HG03280 (cell line): Measurements from ENCODE around the gene BRD1.
A peak's percentile ranks its signal among the peaks of the same experiment; 100 is the strongest.

ENCODE experiments used
- ATAC-seq: cut with Tn5 transposase; IDR thresholded peaks from one replicate; pipeline ENCODE4 v1.9.1; 2021; ENCODE audit warnings: mild to moderate bottlenecking, moderate library complexity; ENCODE audit not compliant: unreplicated experiment

Gene BRD1

DNA sequence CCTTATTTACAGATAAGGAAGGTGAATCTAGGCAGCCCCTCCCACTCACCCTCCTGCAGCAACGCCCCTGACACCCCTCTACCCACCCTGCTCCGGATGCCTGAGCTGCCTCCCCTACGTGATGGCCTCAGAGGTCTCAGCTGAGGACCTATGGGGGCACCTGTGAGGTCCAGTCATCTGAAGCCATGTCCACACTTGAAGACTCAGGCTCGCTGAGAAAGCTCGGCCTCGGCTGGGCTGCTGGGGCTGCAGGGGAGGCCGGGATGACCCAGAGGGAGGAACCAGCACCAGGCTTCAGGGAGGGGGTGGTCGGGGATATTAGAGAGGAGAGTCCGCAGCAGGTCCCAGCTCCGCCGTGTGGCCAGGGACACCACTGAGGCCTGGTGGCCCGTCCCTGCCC, 92.8 kb downstream of the BRD1 start:
- ATAC-seq: no peak

DNA sequence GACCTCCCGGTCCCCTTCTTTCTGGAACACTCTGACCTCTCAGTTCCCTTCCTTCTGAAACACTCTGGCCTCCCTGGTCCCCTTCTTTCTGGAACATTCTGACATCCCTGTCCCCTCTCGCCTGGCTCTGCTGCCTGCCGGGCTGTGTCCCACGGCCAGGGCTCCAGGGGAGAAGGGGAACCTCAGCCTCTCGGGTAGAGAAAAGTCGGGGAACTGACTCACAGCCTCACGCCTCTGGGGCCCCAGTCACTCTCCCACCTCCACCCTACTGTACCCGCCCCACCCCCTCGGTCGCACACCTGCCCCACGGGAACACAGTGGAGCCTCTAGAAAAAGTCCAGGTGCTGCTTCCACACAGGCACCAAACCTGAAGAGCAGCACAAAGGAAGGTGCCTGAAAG, 93.3 kb downstream of the BRD1 start:
- no peak for ATAC-seq

- no peak for ATAC-seq
These were observed 94.0 kb downstream of the BRD1 start for GRCh38 chr22:49733631-49734030.

DNA sequence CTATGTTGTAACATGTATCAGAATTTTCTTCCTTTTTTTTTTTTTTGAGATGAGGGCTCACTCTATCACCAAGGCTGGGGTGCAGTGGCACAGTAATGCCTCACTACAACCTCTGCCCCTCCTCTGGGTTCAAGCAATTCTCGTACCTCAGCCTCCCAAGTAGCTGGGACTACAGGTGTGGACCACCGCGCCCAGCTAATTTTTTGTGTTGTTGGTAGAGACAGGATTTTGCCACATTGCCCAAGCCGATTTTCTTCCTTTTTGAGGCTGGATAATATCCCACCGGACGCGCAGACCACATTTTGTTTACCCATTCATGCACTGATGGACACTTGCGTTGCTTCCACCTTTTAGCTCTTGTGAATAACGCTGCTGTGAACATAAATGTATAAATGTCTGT, 97.0 kb downstream of the BRD1 start:
- ATAC-seq: no peak

GRCh38 chr22:49728570-49729271, 99.0 kb downstream of the BRD1 start:
- no peak for ATAC-seq

DNA sequence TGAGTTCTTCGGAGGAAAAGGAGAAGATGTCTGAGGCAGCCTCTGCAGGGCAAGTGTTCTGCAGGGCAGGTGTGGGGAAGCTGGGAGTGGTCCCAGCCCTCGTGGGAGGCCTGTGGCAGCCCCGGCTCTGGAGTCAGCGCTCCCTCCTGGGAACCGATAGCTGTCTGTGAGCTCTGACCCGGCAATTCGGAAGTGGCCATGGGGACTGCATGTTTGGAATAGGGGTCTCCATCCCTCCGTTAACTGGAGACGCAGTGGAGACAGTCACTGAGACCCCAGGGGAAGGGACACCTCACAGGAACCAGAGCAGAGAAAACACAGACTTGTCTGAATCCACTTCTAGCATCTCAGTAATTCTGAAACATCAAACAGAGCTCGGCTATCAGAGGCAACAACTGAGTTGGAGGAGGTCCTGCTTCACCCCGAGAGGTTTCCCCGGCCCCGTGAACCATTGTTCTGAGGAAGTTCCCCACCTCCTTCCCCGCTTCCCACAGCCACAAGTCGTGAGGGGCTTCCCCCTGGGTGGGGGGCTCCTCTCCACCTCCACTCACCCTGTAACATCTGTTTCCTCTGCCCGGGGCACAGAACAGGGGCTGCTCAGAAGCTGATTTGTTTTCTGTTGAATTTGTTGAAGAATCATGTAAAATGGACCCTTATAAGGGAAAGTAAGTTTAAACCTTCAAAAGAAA, 99.6 kb downstream of the BRD1 start:
- no peak for ATAC-seq

DNA sequence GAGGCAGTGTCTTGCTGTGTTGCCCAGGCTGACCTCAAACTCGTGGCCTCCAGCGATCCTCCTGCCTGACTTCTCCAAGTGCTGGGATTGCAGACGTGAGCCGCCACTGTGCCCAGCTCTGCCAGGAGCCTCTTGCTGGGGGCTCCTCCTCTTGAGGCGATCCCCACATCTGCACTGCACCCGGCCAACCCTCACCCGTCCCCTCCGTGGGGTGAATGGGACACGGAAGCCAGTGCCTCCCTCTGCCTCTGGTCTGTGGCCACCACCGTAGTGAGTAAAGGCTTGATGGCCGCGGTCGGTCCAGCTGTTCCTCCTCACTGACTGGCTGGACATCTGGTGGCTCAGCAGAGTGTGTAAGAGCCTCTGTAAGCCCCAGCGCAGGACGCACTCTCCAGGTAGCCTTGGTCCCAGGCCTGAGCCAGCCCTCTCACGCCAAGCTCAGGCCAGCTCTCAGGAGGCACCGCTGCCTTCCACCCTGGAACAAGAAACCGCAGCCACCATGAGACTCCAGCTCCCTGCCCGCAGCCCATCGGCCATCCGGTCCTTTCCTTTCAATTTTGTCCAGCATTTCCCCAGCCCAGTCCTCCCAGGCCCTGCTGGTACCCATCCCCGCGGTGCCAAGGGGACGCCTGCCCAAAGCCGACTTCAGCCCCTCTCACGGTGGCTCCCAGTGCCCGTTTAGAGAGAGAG, 100.3 kb downstream of the BRD1 start:
- ATAC-seq: no peak

- ATAC-seq: no peak
These were observed 101.0 kb downstream of the BRD1 start for GRCh38 chr22:49726701-49727101.

DNA sequence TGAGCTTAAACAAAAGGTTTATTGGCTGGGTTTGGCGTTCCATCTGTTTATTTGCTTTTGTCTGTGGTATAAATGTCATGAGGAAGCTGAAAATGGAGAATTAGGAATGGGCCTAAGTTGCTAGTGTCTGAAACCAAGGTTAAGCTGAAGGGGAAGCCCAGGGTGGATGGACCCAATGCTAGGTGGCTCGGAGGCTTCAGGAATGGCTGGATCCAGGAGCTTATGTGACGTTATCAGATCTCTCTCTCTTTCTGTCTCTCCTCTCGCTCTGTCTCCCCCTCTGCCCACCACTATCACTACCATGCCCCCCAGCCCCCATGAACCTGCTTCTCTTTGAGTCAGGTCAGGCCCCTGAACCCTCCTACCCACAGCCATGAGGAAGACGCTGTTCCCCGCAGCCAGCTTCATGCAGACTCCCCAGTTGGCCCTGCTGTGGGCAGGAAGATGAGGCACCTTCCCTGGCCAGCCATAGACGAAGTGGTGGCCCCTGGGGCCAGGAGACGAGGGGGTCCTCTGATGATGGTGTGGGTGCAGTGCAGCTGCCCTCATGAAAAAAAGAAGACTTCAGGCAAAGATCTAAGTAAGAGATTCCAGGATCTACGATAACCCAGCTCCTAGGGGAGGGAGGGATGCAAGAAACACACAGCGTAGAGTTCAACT, 101.5 kb downstream of the BRD1 start:
- ATAC-seq: no peak

- ATAC-seq: no peak
These were observed 102.2 kb downstream of the BRD1 start for GRCh38 chr22:49725516-49725915.

- ATAC-seq: peak; percentile 79
These were observed 102.7 kb downstream of the BRD1 start for GRCh38 chr22:49724893-49725489.

DNA sequence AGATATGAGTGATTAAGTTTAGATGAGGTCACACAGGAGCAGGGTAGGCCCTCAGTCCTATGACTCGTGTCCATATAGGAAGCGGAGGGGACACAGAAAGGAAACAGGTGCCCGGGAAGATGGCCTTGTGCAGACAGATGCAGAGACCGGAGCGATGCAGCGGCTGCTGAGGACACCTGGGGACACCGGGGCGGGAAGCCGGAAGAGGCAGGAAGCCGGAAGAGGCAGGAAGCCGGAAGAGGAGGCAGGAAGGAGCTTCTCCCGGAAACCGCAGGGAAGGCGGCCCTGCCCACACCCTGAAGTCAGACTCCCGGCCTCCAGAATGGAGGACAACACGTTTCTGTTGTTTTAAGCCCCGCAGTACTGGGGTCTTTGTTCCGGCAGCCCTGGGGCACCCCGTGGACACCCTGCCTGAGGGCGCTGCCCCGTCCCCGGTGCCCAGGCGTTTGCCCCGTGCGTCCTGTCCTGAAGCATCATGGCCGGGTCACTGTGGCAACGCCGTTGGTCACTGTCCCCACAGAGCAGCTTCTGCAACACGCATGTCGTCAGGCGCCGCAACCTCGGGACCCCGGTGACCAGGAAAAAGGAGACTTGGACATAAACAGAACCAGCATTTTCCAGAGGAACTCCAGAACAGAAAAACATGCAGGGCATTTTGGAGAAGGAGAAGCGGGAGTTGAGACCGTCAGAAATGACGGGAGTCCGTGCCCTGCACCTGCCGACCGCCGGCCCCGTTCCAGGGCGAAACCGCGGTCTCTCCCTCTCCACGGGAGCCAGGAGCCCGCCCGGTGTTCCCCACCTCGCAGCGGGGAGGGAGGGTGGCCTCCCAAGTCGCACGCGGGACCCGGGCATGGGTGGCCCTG, 103.4 kb downstream of the BRD1 start:
- ATAC-seq: no peak

GRCh38 chr22:49723478-49724029, 104.1 kb downstream of the BRD1 start:
- no peak for ATAC-seq
